MM.1S (cell line): ENCODE data around the gene STAMBP.
"Not testable (repeated sequence)": the region's sequence is repeated elsewhere in the genome, so short reads cannot be mapped to it uniquely, and the experiment has no call there.

Experiments used
- DNase-seq: peaks from one replicate; pipeline ENCODE4 v3.0.0-alpha.2; 2015
- H2AFZ ChIP-seq: fragments of 300-600 bp; sonication (generic); 2 replicates; pipeline ENCODE4 v1.6.0; 2016; ENCODE audit warnings: antibody characterized with exemption, low read length
- H3F3A ChIP-seq: fragments of 300-600 bp; sonication (generic); 2 replicates; pipeline ENCODE4 v1.6.1; 2016; ENCODE audit warnings: mild to moderate bottlenecking, antibody characterized with exemption, low read length, moderate library complexity, mixed read lengths; ENCODE audit not compliant: insufficient read depth
- H3K27ac ChIP-seq: fragments of 300-600 bp; sonication (generic); 2 replicates; pipeline ENCODE4 v1.5.1; 2016; ENCODE audit warnings: mild to moderate bottlenecking, low read length
- H3K27me3 ChIP-seq: fragments of 300-600 bp; sonication (generic); replicated peaks from 2 replicates; pipeline ENCODE4 v1.6.0; 2016; ENCODE audit warnings: low read length; ENCODE audit not compliant: insufficient read depth
- H3K36me3 ChIP-seq: fragments of 300-600 bp; sonication (generic); replicated peaks from 2 replicates; pipeline ENCODE4 v1.6.1; 2016; ENCODE audit warnings: mild to moderate bottlenecking, low read length, mixed read lengths; ENCODE audit not compliant: insufficient read depth
- H3K4me1 ChIP-seq: fragments of 300-600 bp; sonication (generic); 2 replicates; pipeline ENCODE4 v1.6.1; 2016; ENCODE audit warnings: low read length, mixed read lengths
- H3K4me2 ChIP-seq: fragments of 300-600 bp; sonication (generic); 2 replicates; pipeline ENCODE4 v1.6.0; 2016; ENCODE audit warnings: low read depth, low read length
- H3K4me3 ChIP-seq: fragments of 300-600 bp; sonication (generic); 2 replicates; pipeline ENCODE4 v1.5.1; 2016; ENCODE audit warnings: low read length, mixed read lengths
- H3K79me2 ChIP-seq: fragments of 300-600 bp; sonication (generic); 2 replicates; pipeline ENCODE4 v1.6.1; 2016; ENCODE audit warnings: mixed run types, low read length, mixed read lengths
- H3K9ac ChIP-seq: fragments of 300-600 bp; sonication (generic); 2 replicates; pipeline ENCODE4 v1.6.1; 2016; ENCODE audit warnings: low read length, mixed read lengths
- H3K9me2 ChIP-seq: fragments of 300-600 bp; sonication (generic); replicated peaks from 2 replicates; pipeline ENCODE4 v1.6.1; 2016; ENCODE audit warnings: mild to moderate bottlenecking, low read length, mixed read lengths; ENCODE audit not compliant: insufficient read depth
- H3K9me3 ChIP-seq: fragments of 300-600 bp; sonication (generic); replicated peaks from 2 replicates; pipeline ENCODE4 v1.6.1; 2016; ENCODE audit warnings: mild to moderate bottlenecking, low read length, mixed read lengths; ENCODE audit not compliant: insufficient read depth
- H4K20me1 ChIP-seq: fragments of 300-600 bp; sonication (generic); 2 replicates; pipeline ENCODE4 v1.6.1; 2016; ENCODE audit warnings: mild to moderate bottlenecking, low read length, moderate library complexity, mixed read lengths; ENCODE audit not compliant: insufficient read depth
- CTCF ChIP-seq: fragments of 300-600 bp; sonication (generic); IDR thresholded peaks from 2 replicates; pipeline ENCODE4 v1.5.1; 2016; ENCODE audit warnings: antibody characterized with exemption, low read length, mixed read lengths
- EZH2 ChIP-seq: fragments of 300-600 bp; sonication (generic); optimal IDR thresholded peaks from 2 replicates; pipeline ENCODE3; 2017; ENCODE audit warnings: low read depth, mild to moderate bottlenecking, antibody characterized with exemption, low read length, mixed read lengths
- EZH2phosphoT487 ChIP-seq: fragments of 300-600 bp; sonication (generic); IDR thresholded peaks from 2 replicates; pipeline ENCODE4 v1.6.1; 2018; ENCODE audit warnings: antibody characterized with exemption, low read length

The STAMBP gene

GRCh38 chr2:73902284-73902683 lies 73.5 kb downstream of the STAMBP start:
- no peak overlapping the region for H2AFZ ChIP-seq

DNA sequence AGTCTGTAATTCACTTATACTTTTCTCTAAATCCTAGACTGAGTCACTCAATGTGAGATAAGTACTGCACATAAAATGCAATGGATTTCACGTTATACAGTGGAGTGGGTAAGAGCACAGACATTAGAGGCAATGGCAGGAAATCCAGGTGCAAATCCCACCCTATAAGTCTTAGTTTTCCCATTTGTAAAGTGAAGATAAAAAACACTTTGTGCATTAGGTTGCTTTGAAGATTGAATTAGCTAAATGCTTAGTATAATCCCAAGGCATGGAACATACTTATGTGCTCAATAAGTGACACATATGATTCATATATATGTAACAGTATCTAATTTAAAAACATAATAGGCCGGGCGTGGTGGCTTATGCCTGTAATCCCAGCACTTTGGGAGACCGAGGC lies 74.6 kb downstream of the STAMBP start:
- H3K9me3 ChIP-seq = no peaks in the 10 kb centered on the region
- H2AFZ ChIP-seq = no peak overlapping the region
- no peak overlapping the region for H3K9ac ChIP-seq
- no peaks in the 10 kb centered on the region for H3K9me2 ChIP-seq
- no peaks in the 10 kb centered on the region for H3K36me3 ChIP-seq
- H3K79me2 ChIP-seq = no peaks in the 10 kb centered on the region
- H3K27ac ChIP-seq = no peak overlapping the region
- no peaks in the 10 kb centered on the region for H3F3A ChIP-seq
- H3K27me3 ChIP-seq = no peaks in the 10 kb centered on the region
- DNase-seq = no peak
- TF ChIP-seq EZH2 = no peak
- TF ChIP-seq CTCF = no peak
- H3K4me3 ChIP-seq = no peak overlapping the region
- no peak overlapping the region for H3K4me2 ChIP-seq
- no peaks in the 10 kb centered on the region for H3K4me1 ChIP-seq
- H4K20me1 ChIP-seq = no peaks in the 10 kb centered on the region

More at GRCh38 chr2:73902284-73902683, 73.5 kb downstream of the STAMBP start:
- no peaks in the 10 kb centered on the region for H4K20me1 ChIP-seq
- no peaks in the 10 kb centered on the region for H3K9me2 ChIP-seq
- no peak for TF ChIP-seq EZH2
- no peak for TF ChIP-seq EZH2phosphoT487
- no peak for TF ChIP-seq CTCF
- H3K36me3 ChIP-seq = no peaks in the 10 kb centered on the region
- H3K27me3 ChIP-seq = no peaks in the 10 kb centered on the region
- H3K4me2 ChIP-seq = no peak overlapping the region
- no peak overlapping the region for H3K27ac ChIP-seq
- no peak overlapping the region for H3K4me3 ChIP-seq
- no peaks in the 10 kb centered on the region for H3K79me2 ChIP-seq
- no peaks in the 10 kb centered on the region for H3K4me1 ChIP-seq
- H3K9ac ChIP-seq = no peak overlapping the region
- H3F3A ChIP-seq = no peaks in the 10 kb centered on the region
- DNase-seq = no peak
- H3K9me3 ChIP-seq = no peaks in the 10 kb centered on the region

DNA sequence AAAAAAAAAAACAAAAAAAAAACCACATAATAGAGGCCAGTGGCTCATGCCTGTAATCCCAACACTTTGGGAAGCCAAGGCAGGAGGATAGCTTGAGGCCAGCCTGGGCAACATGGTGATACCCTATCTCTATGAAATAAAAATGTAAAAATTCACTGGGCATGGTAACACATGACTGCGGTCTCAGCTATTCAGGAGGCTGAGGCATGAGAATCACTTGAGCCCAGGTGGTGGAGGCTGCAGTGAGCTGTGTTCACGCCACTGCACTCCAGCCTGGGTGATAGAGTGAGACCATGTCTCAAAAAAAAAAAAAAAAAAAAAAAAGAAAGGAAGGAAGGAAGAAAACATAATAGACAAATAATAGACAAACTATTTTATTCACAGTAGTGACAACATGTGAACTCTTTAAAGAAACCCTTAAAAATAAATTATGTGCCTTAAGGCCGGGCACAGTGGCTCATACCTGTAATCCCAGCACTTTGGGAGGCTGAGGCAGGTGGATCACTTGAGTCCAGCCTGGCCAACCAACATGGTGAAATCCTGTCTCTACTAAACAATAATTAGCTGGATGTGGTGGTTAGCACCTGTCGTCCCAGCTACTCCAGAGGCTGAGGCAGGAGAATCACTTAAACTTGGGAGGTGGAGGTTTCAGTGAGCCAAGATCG lies 75.3 kb downstream of the STAMBP start:
- H3F3A ChIP-seq, H2AFZ ChIP-seq, H3K27ac ChIP-seq, H3K9me3 ChIP-seq, H3K36me3 ChIP-seq, H4K20me1 ChIP-seq, H3K4me1 ChIP-seq, H3K4me2 ChIP-seq, DNase-seq, H3K4me3 ChIP-seq, H3K9me2 ChIP-seq, H3K79me2 ChIP-seq, H3K9ac ChIP-seq, H3K27me3 ChIP-seq: not testable (repeated sequence)

DNA sequence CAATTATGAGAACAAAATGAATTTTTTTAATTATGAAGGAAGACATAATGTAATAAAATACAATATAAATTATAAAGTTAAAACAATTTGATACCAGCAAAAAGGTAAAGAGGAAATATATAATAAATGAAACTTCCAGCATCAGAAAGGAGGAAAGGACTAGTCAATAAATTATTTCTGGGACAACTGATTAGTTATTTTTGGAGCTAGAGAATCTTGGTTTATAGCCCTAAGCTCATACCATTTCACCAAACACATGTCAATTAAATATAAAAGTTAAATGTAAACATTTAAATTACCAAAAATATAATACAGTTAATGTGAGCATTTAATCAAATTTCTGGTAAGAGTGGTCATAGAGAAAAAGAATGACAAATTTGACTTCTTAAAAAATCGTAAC lies 76.2 kb downstream of the STAMBP start:
- H3K4me2 ChIP-seq = no peak overlapping the region
- H3K27ac ChIP-seq = no peak overlapping the region
- H3K9me3 ChIP-seq = no peaks in the 10 kb centered on the region
- no peak overlapping the region for H2AFZ ChIP-seq
- H3K4me1 ChIP-seq = no peaks in the 10 kb centered on the region
- no peaks in the 10 kb centered on the region for H3K36me3 ChIP-seq
- H4K20me1 ChIP-seq = no peaks in the 10 kb centered on the region
- H3K9ac ChIP-seq = no peak overlapping the region
- no peaks in the 10 kb centered on the region for H3K27me3 ChIP-seq
- H3K4me3 ChIP-seq = no peak overlapping the region
- DNase-seq = no peak
- no peak for TF ChIP-seq EZH2
- no peak for TF ChIP-seq EZH2phosphoT487
- no peak for TF ChIP-seq CTCF
- no peaks in the 10 kb centered on the region for H3K9me2 ChIP-seq
- no peaks in the 10 kb centered on the region for H3K79me2 ChIP-seq
- no peaks in the 10 kb centered on the region for H3F3A ChIP-seq
